ENCODE data around the gene ZCCHC7.
A peak's percentile ranks its signal among the peaks of the same experiment; 100 is the strongest.

ZCCHC7 gene

GRCh38 chr9:37191403-37192089, 71.2 kb downstream of the ZCCHC7 start:
- no peak for TF ChIP-seq CTCF (IDR thresholded peaks at IDR 0.05; ENCODE audit: insufficient read depth, low read length, poor library complexity, severe bottlenecking)
- no peaks in the 10 kb centered on the region for H3K27me3 ChIP-seq (replicated peaks; ENCODE audit: control insufficient read depth, insufficient read depth, low read length)
- DNase-seq (ENCODE audit: extremely low read depth, insufficient read length), result no peak
- no peak overlapping the region for H3K4me3 ChIP-seq (replicated peaks; ENCODE audit: low read depth, low read length)
- H3K36me3 ChIP-seq (ENCODE audit: control insufficient read depth, insufficient read depth, low read length), result no peaks in the 10 kb centered on the region

GRCh38 chr9:37192803-37193202, 72.4 kb downstream of the ZCCHC7 start:
- no peak for TF ChIP-seq CTCF (IDR thresholded peaks at IDR 0.05; ENCODE audit: insufficient read depth, low read length, poor library complexity, severe bottlenecking)
- Histone ChIP-seq H3K36me3 (ENCODE audit: control insufficient read depth, insufficient read depth, low read length) (no peaks in the 10 kb centered on the region), H3K27me3 (replicated peaks; ENCODE audit: control insufficient read depth, insufficient read depth, low read length) (no peaks in the 10 kb centered on the region), H3K4me3 (replicated peaks; ENCODE audit: low read depth, low read length) (no peak overlapping the region)
- no peak for DNase-seq (ENCODE audit: extremely low read depth, insufficient read length)

GRCh38 chr9:37197158-37198038, 77.0 kb downstream of the ZCCHC7 start:
- peak overlapping the region; percentile 4; the same call in 1 of the 2 replicates for H3K4me3 ChIP-seq (replicated peaks; ENCODE audit: low read depth, low read length)

GRCh38 chr9:37198039-37198729, 77.8 kb downstream of the ZCCHC7 start:
- no peak for DNase-seq (ENCODE audit: extremely low read depth, insufficient read length)
- Histone ChIP-seq H3K36me3 (ENCODE audit: control insufficient read depth, insufficient read depth, low read length) (no peaks in the 10 kb centered on the region), H3K27me3 (replicated peaks; ENCODE audit: control insufficient read depth, insufficient read depth, low read length) (no peaks in the 10 kb centered on the region), H3K4me3 (replicated peaks; ENCODE audit: low read depth, low read length) (no peak overlapping the region)
- TF ChIP-seq CTCF (IDR thresholded peaks at IDR 0.05; ENCODE audit: insufficient read depth, low read length, poor library complexity, severe bottlenecking), result no peak

More at GRCh38 chr9:37197158-37198038, 77.0 kb downstream of the ZCCHC7 start:
- no peaks in the 10 kb centered on the region for H3K36me3 ChIP-seq (ENCODE audit: control insufficient read depth, insufficient read depth, low read length)
- peak; percentile 71 for DNase-seq (ENCODE audit: extremely low read depth, insufficient read length)
- TF ChIP-seq CTCF (IDR thresholded peaks at IDR 0.05; ENCODE audit: insufficient read depth, low read length, poor library complexity, severe bottlenecking), result no peak
- no peaks in the 10 kb centered on the region for H3K27me3 ChIP-seq (replicated peaks; ENCODE audit: control insufficient read depth, insufficient read depth, low read length)

GRCh38 chr9:37198831-37199230, 78.5 kb downstream of the ZCCHC7 start:
- Histone ChIP-seq H3K27me3 (replicated peaks; ENCODE audit: control insufficient read depth, insufficient read depth, low read length) (no peaks in the 10 kb centered on the region), H3K4me3 (replicated peaks; ENCODE audit: low read depth, low read length) (no peak overlapping the region), H3K36me3 (ENCODE audit: control insufficient read depth, insufficient read depth, low read length) (no peaks in the 10 kb centered on the region)
- DNase-seq (ENCODE audit: extremely low read depth, insufficient read length), result peak; percentile 31
- TF ChIP-seq CTCF (IDR thresholded peaks at IDR 0.05; ENCODE audit: insufficient read depth, low read length, poor library complexity, severe bottlenecking), result no peak
